Measurements from ENCODE around the gene FKBP2.

Gene FKBP2

DNA sequence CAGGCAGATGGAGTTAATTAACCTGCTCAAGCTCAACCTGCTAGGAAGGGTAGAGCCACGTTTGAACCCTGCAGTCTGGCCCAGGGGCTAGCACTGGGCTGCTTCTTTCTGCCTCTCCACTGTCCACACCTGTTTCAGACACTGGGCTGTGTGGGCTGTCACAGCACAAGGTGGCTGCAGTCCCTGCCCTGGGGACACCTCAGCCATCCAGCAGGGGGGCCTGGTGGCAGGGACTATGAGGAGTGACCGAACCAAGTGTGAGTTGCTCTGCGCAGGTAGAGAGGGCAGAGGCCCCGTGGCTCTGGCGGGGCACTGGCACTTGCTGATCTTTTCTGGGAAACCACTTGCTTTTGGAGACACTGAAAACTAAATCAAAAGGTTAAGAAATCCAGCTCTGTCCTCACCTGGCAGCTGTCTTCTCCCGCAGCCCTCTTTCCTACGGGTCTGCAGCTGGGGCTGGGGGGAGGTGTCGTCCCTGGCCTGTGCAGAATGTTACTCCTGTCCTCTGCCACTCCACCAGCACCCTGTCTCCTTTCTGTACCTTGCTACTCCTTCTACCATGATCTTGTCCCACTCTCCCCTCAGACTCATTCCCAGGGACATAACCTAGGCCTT is 37.8 kb downstream of the FKBP2 start:
- peaks cover 0 to 16% (median 11%) of the 10 kb centered on the region in 4 donors for H3K4me1 ChIP-seq
- intact Hi-C loops (cut with DNase I; ENCODE audit: low total_unique reads) = no loop called here
- no peaks in the 10 kb centered on the region for H3K9me3 ChIP-seq
- no peak for DNase-seq
- H3K27me3 ChIP-seq = no peaks in the 10 kb centered on the region
- peaks cover 20 to 67% (median 35%) of the 10 kb centered on the region in 3 donors for H3K36me3 ChIP-seq
- TF ChIP-seq CTCF (IDR thresholded peaks at IDR 0.05) = no peak
- no peak overlapping the region for H3K27ac ChIP-seq
- no peak overlapping the region for H3K4me3 ChIP-seq

- H3K27ac ChIP-seq = no peak overlapping the region
- intact Hi-C loops (cut with DNase I; ENCODE audit: low total_unique reads) = no loop called here
- H3K27me3 ChIP-seq = no peaks in the 10 kb centered on the region
- peaks cover 0 to 32% (median 25%) of the 10 kb centered on the region in 4 donors for H3K4me1 ChIP-seq
- peaks cover 19 to 46% (median 20%) of the 10 kb centered on the region in 3 donors for H3K36me3 ChIP-seq
- no peaks in the 10 kb centered on the region for H3K9me3 ChIP-seq
- DNase-seq = no peak
- H3K4me3 ChIP-seq = no peak overlapping the region
- TF ChIP-seq CTCF (IDR thresholded peaks at IDR 0.05) = no peak
Measured at GRCh38 chr11:64281957-64282770, 41.3 kb downstream of the FKBP2 start.

DNA sequence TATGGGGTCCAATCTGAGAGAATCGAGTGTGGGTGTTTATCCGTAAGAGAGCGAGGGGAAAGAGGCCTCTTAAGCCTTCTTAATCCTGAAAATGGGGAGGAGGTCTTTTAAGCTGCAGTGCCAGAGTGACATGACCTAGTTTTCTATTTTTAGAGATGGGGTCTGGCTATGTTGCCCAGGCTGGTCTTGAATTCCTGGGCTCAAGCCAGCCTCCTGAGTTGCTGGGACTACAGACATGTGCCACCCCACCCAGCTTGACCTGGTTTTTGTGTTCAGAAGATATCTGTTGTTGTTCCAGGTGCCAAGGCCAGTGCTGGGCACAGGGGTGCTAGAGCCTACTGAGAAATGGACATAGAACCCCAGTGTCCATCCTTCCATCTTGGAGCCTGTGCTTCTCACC is 42.2 kb downstream of the FKBP2 start:
- intact Hi-C loops (cut with DNase I; ENCODE audit: low total_unique reads) = no loop called here
- Histone ChIP-seq H3K27ac (peak overlapping the region in 1 of 2 donors; percentile 98), H3K4me1 (peaks cover 0 to 32% (median 26%) of the 10 kb centered on the region in 4 donors), H3K27me3 (peaks cover 0 to under 1% of the 10 kb centered on the region in 2 donors), H3K9me3 (no peaks in the 10 kb centered on the region), H3K4me3 (no peak overlapping the region), H3K36me3 (peaks cover 10 to 37% (median 20%) of the 10 kb centered on the region in 3 donors)
- no peak for DNase-seq
- no peak for TF ChIP-seq CTCF (IDR thresholded peaks at IDR 0.05)

DNA sequence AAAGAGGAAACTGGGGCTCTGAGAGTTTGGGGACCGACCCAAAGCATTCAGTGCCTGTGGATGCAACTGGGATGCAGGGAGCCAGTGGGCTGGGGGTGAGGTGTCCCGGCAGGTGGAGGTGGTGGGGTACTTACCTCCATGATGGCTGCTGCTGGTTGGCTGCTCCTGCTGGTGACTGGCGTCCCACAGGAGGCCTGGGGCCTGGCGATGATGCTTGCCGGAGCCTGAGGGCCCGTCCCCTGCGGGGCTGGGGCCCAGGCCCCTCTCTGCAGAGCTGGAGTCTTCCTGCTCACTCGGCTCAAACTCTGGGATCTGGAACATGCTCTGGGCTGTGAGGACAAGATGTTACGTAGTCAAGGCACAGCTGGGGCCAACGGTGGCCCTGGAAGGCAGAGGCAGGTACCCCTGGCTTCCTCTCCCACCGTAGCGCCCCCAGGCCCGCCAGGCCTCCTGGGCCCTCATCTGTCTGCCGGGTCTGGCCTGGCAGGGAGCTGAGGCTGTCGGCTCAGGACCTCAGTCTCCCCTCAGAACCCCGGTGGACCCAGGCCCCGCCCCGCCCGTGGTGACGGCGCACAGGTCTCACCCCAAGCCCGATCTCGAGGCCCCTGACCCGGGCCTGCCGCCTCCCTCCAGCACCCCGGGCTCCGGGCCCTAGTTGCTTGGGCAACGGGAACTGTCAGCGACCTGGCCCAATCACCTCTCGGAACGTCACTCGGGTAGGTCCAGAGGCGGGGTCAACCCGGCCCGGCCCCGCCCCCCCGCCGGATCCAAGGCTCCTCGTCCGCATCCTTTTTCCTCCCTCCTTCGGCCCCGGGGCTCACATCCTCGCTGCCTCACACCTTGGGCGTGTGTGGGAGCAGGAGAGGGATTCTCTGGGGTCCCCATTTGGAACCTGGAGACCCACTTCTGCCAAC is 43.4 kb downstream of the FKBP2 start, which contains the start of gene BAD:
BAD (minus strand) TSS at position 618 of the 914 bp plus-strand sequence; CDS start at position 321, 297 bp downstream.
- intact Hi-C loops (cut with DNase I; ENCODE audit: low total_unique reads) = no loop called here
- Histone ChIP-seq H3K27ac (peak within 1 kb of the TSS; percentile 98), H3K27me3 (peaks cover 0 to 11% of the 10 kb centered on the region in 2 donors), H3K4me3 (peak within 1 kb of the TSS; percentile 82 to 90), H3K36me3 (peaks cover 4 to 26% (median 9%) of the 10 kb centered on the region in 3 donors), H3K4me1 (peaks cover 0 to 32% (median 27%) of the 10 kb centered on the region in 4 donors), H3K9me3 (no peaks in the 10 kb centered on the region)
- DNase-seq = peak; percentile 94 to 97
- TF ChIP-seq CTCF (IDR thresholded peaks at IDR 0.05) = no peak

All from tibial artery (tissue), 4 donors.